GM18870 (cell line): ENCODE measurements around the gene ICAM3.
"Not testable (repeated sequence)": the region's sequence is repeated elsewhere in the genome, so short reads cannot be mapped to it uniquely, and the experiment has no call there.

Source experiments
- ATAC-seq: cut with Tn5 transposase; IDR thresholded peaks from one replicate; pipeline ENCODE4 v1.9.1; 2021; ENCODE audit warnings: moderate library complexity; ENCODE audit not compliant: unreplicated experiment

The ICAM3 gene

GRCh38 chr19:10339380-10339960 is at the start of gene ICAM3:
Gene ICAM3 (minus strand): TSS chr19:10339624. CDS start chr19:10339614, 10 bp downstream.
- ATAC-seq, result no peak

GRCh38 chr19:10388957-10389356 is 49.5 kb upstream of the ICAM3 start:
- no peak for ATAC-seq

DNA sequence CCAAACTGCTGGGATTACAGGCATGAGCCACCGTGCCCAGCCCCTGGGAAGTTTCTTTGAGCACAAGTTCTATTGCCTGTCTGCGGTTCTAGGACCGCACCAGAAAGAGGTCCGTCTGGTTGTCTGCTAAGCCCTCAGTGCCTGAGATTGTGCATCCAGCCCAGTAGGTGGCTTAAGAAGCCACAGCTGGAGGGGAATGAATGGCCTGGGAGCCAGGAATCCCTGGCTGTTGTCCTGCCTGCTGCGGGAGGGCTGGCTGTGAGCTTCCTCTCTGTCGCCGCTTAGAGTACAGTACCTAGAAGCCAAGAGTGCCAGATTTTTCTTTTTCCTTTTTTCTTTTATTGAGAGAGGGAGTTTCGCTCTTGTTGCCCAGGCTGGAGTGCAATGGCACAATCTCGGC is 45.2 kb upstream of the ICAM3 start:
- no peak for ATAC-seq

GRCh38 chr19:10383223-10383499 is 43.7 kb upstream of the ICAM3 start:
- ATAC-seq, result not testable (repeated sequence)

- ATAC-seq, result peak; percentile 83
Measured at GRCh38 chr19:10380313-10381102, 41.1 kb upstream of the ICAM3 start, which contains the start of gene TYK2. Gene TYK2 (minus strand): TSS chr19:10380572. CDS start chr19:10378406, 2,166 bp downstream.

DNA sequence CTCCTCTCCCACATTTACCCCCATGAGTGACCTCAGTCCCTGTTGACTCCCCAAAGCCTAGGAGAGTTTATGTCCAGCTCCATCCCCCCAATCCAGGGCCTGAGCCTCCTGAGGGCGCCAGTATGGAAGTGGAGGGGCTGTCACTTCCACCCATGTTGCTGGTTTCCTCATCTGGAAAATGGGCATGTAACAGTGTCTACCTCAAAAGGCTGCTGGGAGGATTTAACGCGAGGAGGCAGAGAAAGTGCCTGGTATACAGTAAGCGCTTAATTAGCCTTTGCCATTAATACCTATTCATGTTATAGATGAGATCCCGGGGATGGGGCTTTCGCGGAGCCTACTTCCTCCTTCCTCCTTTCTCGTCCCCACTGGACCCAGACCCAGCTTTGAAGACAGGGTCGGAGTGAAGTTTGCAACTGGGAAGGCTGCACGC is 40.5 kb upstream of the ICAM3 start:
- ATAC-seq, result no peak

DNA sequence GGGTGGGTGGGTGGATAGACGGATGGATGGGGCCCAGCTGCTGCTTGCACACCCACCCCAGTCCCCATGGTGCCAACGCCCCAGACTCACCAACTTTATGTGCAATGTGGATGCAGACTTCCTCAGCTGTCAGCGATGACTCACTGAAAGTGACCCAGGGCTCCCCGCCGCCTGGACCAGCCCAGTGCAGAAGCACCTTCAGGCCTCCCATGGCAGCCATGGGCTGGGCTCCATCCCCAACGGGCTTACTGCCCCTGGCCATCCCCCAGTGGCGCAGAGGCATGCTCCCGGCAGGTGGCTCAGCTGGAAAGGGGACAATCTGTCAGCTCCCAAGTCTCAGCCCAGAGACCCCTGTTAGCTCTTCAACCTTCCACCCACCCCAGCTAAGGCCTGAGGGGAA is 38.7 kb upstream of the ICAM3 start:
- no peak for ATAC-seq

GRCh38 chr19:10377140-10377640 is 37.8 kb upstream of the ICAM3 start:
- not testable (repeated sequence) for ATAC-seq

DNA sequence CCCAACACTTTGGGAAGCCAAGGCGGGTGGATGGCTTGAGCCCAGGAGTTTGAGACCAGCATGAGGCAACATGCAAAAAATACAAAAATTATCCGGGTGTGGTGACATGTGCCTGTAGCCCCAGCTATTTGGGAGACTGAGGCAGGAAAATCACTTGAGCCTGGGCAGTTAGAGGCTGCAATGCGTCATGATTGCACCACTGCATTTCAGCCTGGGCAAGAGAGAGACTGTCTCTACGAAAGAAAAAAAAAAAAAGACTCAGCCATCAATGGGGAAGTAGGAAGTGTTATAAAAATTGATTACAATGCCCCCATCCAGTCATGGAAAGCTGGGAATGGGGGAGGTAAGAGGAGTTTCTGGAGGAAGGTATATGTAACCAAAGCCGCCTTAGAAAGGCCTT is 35.5 kb upstream of the ICAM3 start:
- ATAC-seq, result no peak

DNA sequence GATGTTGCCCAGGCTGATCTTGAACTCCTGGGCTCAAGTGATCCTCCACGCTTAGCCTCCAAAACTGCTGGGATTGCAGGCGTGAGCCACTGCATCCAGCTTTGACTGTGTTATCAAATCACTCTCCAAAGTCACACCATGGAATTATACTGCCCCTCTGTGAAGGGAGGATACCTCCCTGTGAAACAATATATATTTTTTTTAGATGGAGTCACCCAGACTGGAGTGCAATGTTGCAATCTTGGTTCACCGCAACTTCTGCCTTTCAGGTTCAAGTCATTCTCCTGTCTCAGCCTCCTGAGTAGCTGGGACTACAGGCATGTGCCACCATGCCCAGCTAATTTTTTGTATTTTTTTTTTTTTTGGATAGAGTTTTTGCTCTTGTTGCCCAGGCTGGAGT is 33.3 kb upstream of the ICAM3 start:
- ATAC-seq, result no peak

GRCh38 chr19:10368101-10368803 is 28.8 kb upstream of the ICAM3 start:
- no peak for ATAC-seq

DNA sequence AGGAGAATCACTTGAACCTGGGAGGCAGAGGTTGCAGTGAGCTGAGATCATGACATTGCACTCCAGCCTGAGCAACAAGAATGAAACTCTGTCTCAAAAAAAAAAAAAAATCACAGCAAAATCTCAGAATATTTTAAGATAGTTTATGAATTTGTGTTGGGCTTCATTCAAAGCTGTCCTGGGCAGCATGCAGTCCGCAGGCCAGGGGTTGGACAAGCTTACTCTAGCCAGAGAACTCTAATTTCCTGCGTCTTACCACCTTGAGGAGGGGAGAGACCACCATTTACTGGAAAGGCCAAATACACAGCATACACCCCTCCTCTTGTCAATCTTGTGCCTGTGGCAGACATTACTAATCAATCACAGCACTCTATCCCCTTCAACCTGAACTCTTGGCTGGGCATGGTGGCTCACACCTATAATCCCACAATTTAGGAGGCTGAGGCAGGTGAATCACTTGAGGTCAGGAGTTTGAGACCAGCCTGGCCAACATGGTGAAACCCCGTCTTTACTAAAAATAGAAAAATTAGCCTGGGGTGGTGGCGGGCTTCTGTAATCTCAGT is 27.6 kb upstream of the ICAM3 start:
- not testable (repeated sequence) for ATAC-seq

- ATAC-seq, result no peak
Measured at GRCh38 chr19:10365518-10365917, 26.1 kb upstream of the ICAM3 start.

GRCh38 chr19:10364644-10365043 is 25.2 kb upstream of the ICAM3 start:
- no peak for ATAC-seq

DNA sequence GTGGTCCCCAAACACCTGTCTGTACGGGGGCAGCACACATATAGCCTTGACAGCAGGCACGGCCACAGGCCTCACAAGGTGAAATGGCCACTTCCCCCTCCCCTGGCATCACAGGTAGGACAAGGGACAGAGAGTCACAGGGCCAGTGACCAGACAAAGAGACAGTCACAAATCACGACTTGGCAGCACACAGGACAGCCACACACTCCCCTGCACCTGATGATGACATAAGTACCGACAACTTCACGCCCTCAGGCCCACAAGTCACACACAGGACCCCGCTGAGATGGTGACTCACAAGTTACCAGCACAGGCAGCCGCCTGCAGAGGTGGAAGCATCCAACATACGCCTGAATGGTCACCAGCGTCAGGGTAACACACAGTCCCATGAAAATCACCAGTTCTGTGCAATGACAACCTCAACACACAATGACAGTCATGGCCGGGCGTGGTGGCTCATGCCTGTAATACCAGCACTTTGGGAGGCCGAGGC is 24.4 kb upstream of the ICAM3 start:
- no peak for ATAC-seq

DNA sequence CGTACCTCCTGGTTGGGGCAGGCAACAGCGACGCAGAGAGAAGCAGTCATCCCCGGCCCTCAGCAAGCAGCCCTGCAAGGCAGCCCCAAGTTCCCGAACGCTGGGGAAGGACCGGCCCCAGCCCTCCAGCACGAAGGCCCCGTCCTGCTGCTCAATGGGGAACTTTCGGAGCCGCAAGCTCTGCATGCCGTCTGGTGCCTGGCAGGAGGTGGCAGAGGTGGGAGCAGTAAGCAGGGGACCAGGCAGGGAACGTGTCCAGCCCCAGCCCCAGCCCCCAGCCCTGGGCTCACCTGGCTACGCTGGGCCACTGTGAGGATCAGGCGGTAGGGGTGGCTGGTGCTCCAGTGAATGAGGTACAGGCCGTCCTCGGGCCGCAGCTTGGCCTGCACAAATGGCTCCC is 22.8 kb upstream of the ICAM3 start:
- ATAC-seq, result no peak

DNA sequence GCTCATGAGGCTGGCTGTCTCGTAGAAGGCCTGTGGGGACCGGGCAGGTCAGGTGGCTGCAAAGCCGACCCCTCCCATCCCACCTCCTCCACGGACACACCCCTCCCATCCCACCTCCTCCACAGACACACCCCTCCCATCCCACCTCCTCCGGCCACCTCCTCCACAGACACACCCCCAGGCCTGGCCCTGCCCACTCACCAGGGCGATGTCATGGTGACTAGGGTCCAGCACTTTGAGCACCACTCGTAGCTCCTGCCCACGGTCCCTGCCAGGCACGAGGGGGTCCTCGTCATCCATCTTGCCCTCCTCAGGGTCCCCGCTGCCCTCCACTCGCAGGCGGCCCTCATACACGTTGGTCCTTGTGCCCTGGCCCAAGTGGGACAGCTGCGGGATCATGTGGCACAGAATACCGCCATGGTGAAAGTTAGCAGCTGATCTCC is 22.2 kb upstream of the ICAM3 start:
- no peak for ATAC-seq

- ATAC-seq, result no peak
Measured at GRCh38 chr19:10356431-10356830, 17.0 kb upstream of the ICAM3 start.

DNA sequence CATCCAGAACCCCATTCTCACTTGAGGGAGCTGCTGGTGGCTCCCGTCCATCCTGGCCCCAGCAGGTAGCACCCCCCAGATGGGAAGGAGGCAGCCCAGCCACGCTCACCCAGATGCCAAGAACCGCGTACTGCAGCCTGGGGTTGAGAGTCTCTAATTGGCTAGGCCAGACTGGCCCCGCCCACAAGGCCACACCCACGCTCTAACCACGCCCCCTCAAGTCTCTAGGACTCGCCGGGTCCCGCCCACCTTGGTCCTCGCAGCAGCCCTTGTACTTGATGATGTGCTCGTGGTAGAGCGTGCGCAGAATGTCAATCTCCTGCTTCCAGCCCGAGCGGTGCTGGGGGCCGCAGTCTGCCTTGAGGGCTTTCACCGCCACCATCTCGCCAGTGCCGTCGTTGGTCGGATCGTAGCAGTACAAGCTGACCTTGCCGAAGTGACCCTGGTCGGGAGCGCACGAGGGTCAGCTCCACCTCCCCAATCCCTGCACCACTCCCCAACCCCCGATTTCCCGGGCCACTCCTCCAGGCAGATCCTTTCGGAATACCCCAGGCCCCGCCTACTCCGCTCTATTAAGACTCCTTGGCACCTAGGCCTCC is 14.5 kb upstream of the ICAM3 start:
- no peak for ATAC-seq

- no peak for ATAC-seq
Measured at GRCh38 chr19:10352764-10353671, 13.6 kb upstream of the ICAM3 start.
